Measurements from ENCODE around the gene FITM2.
"Not testable (repeated sequence)": the region's sequence is repeated elsewhere in the genome, so short reads cannot be mapped to it uniquely, and the experiment has no call there.

The FITM2 gene

GRCh38 chr20:44331201-44331600 is 20.2 kb upstream of the FITM2 start:
- DNase-seq (ENCODE audit: low read depth): no peak

GRCh38 chr20:44328428-44328827 is 17.4 kb upstream of the FITM2 start:
- no peak for DNase-seq (ENCODE audit: low read depth)

GRCh38 chr20:44327748-44328147 is 16.7 kb upstream of the FITM2 start:
- not testable (repeated sequence) for DNase-seq (ENCODE audit: low read depth)

- no peak for DNase-seq (ENCODE audit: low read depth)
Measured at GRCh38 chr20:44326391-44327159, 15.6 kb upstream of the FITM2 start.

- DNase-seq (ENCODE audit: low read depth): no peak
Measured at GRCh38 chr20:44324343-44324742, 13.3 kb upstream of the FITM2 start.

- DNase-seq (ENCODE audit: low read depth): no peak
Measured at GRCh38 chr20:44319839-44320422, 8.9 kb upstream of the FITM2 start.

GRCh38 chr20:44314870-44315269 is 3.9 kb upstream of the FITM2 start:
- DNase-seq (ENCODE audit: low read depth): no peak

- DNase-seq (ENCODE audit: low read depth): no peak
Measured at GRCh38 chr20:44309763-44310663, 989 bp downstream of the FITM2 start.

GRCh38 chr20:44306927-44307326 is 4.1 kb downstream of the FITM2 start:
- no peak for DNase-seq (ENCODE audit: low read depth)

- DNase-seq (ENCODE audit: low read depth): no peak
Measured at GRCh38 chr20:44304383-44304782, 6.6 kb downstream of the FITM2 start.

- DNase-seq (ENCODE audit: low read depth): no peak
Measured at GRCh38 chr20:44302736-44303135, 8.3 kb downstream of the FITM2 start.

GRCh38 chr20:44302026-44302669 is 8.9 kb downstream of the FITM2 start:
- DNase-seq (ENCODE audit: low read depth): no peak

- DNase-seq (ENCODE audit: low read depth): no peak
Measured at GRCh38 chr20:44301285-44301684, 9.7 kb downstream of the FITM2 start.

- DNase-seq (ENCODE audit: low read depth): not testable (repeated sequence)
Measured at GRCh38 chr20:44299011-44299535, 11.9 kb downstream of the FITM2 start.

GRCh38 chr20:44297721-44298120 is 13.3 kb downstream of the FITM2 start:
- DNase-seq (ENCODE audit: low read depth): no peak

GRCh38 chr20:44296011-44296410 is 15.0 kb downstream of the FITM2 start:
- DNase-seq (ENCODE audit: low read depth): no peak

GRCh38 chr20:44291754-44292153 is 19.2 kb downstream of the FITM2 start:
- DNase-seq (ENCODE audit: low read depth): no peak

- no peak for DNase-seq (ENCODE audit: low read depth)
Measured at GRCh38 chr20:44288252-44288651, 22.8 kb downstream of the FITM2 start.

GRCh38 chr20:44287272-44288097 is 23.5 kb downstream of the FITM2 start:
- DNase-seq (ENCODE audit: low read depth): no peak

GRCh38 chr20:44284032-44284431 is 27.0 kb downstream of the FITM2 start:
- no peak for DNase-seq (ENCODE audit: low read depth)

- no peak for DNase-seq (ENCODE audit: low read depth)
Measured at GRCh38 chr20:44282192-44282591, 28.8 kb downstream of the FITM2 start.

All from activated T-helper 1 cell treated with Interleukin-2 at 50 U/mL for 16 hours (primary cell).